Measurements from ENCODE around the gene SCGB3A1. TPM values are rescaled to one million over a fixed set of nuclear protein-coding genes. Genes with fewer than 3 reads are reported as not detected.

SCGB3A1 gene
- total and polyA plus RNA-seq, 2 of the 4 experiments (the other 2 are of a cell fraction), result not detected

DNA sequence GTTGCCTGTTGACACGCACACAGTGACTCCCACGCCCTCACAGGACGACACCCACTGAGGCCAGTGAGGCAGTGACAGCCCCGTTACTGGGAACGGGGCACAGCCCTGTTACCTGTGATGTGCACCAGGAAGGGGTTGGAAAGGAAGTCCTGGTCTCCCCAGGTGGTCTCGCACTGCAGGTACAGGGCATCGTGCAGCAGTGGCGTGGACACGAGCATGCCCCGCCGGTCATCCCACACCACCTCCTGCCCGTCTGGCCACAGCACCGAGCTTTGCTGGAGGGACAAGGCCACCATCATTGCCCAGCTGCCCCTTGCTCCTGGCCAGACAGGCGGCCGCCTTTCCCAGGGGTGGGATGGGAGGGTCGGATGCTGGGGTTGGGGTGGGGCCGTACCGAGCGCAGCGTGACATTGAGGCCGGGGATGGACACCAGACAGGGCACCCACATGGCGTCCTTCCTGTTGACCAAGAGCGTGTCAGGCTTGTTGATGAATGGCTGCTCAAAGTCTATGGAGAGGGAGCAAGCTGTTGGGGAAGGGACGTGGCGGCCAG lies 38.6 kb upstream of the SCGB3A1 start:
- H3K79me1 ChIP-seq (ENCODE audit: low read depth in 1 of 2, low read length in 2 of 2), result no peaks in the 10 kb centered on the region
- TF ChIP-seq MAZ (IDR thresholded peaks at IDR 0.05; ENCODE audit: borderline replicate concordance, low read depth, low read length) (no peak), RFX5 (IDR thresholded peaks at IDR 0.05; ENCODE audit: low read depth, low read length) (no peak), SMC3 (IDR thresholded peaks at IDR 0.05; ENCODE audit: low read depth, low read length) (no peak), FOS (IDR thresholded peaks at IDR 0.05; ENCODE audit: low read depth, low read length) (no peak), CEBPB (IDR thresholded peaks at IDR 0.05; ENCODE audit: low read depth, low read length) (no peak), POLR2A (IDR thresholded peaks at IDR 0.05; ENCODE audit: low read depth, low read length) (no peak), BHLHE40 (IDR thresholded peaks at IDR 0.05; ENCODE audit: low read depth, low read length) (no peak), MXI1 (IDR thresholded peaks at IDR 0.05; ENCODE audit: borderline replicate concordance, low read depth, low read length) (no peak), MAFK (IDR thresholded peaks at IDR 0.05; ENCODE audit: low read depth, low read length) (no peak), NFE2L2 (IDR thresholded peaks at IDR 0.05; ENCODE audit: low read depth, low read length) (no peak), RAD21 (IDR thresholded peaks at IDR 0.05; ENCODE audit: low read length) (no peak), CHD1 (IDR thresholded peaks at IDR 0.05; ENCODE audit: low read depth, low read length) (no peak), RCOR1 (IDR thresholded peaks at IDR 0.05; ENCODE audit: insufficient replicate concordance, low read length) (no peak)
- TF ChIP-seq, protein P1, sequence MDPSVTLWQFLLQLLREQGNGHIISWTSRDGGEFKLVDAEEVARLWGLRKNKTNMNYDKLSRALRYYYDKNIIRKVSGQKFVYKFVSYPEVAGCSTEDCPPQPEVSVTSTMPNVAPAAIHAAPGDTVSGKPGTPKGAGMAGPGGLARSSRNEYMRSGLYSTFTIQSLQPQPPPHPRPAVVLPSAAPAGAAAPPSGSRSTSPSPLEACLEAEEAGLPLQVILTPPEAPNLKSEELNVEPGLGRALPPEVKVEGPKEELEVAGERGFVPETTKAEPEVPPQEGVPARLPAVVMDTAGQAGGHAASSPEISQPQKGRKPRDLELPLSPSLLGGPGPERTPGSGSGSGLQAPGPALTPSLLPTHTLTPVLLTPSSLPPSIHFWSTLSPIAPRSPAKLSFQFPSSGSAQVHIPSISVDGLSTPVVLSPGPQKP (IDR thresholded peaks at IDR 0.05; ENCODE audit: borderline replicate concordance, low read depth, low read length), result no peak
- TF ChIP-seq, protein P2, sequence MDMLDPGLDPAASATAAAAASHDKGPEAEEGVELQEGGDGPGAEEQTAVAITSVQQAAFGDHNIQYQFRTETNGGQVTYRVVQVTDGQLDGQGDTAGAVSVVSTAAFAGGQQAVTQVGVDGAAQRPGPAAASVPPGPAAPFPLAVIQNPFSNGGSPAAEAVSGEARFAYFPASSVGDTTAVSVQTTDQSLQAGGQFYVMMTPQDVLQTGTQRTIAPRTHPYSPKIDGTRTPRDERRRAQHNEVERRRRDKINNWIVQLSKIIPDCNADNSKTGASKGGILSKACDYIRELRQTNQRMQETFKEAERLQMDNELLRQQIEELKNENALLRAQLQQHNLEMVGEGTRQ (IDR thresholded peaks at IDR 0.05; ENCODE audit: low read depth, low read length), result no peak
- TF ChIP-seq, protein P3, sequence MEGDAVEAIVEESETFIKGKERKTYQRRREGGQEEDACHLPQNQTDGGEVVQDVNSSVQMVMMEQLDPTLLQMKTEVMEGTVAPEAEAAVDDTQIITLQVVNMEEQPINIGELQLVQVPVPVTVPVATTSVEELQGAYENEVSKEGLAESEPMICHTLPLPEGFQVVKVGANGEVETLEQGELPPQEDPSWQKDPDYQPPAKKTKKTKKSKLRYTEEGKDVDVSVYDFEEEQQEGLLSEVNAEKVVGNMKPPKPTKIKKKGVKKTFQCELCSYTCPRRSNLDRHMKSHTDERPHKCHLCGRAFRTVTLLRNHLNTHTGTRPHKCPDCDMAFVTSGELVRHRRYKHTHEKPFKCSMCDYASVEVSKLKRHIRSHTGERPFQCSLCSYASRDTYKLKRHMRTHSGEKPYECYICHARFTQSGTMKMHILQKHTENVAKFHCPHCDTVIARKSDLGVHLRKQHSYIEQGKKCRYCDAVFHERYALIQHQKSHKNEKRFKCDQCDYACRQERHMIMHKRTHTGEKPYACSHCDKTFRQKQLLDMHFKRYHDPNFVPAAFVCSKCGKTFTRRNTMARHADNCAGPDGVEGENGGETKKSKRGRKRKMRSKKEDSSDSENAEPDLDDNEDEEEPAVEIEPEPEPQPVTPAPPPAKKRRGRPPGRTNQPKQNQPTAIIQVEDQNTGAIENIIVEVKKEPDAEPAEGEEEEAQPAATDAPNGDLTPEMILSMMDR (conservative IDR thresholded peaks at IDR 0.05; ENCODE audit: low read depth, low read length), result no peak
- no peak overlapping the region for H4K5ac ChIP-seq (ENCODE audit: low read depth, low read length)
- no peak overlapping the region for H3K4me3 ChIP-seq (ENCODE audit: insufficient read depth, low read depth, low read length)
- POLR2A ChIA-PET (ENCODE audit: unreplicated experiment), result no interaction called here
- no peak for DNase-seq
- no peaks in the 10 kb centered on the region; the same call in 1 of the 2 replicates for H4K20me1 ChIP-seq (ENCODE audit: insufficient read depth, low read length)
- no peak overlapping the region for H3K23ac ChIP-seq (ENCODE audit: low read depth, low read length)
- H3K4me1 ChIP-seq (ENCODE audit: control insufficient read depth, insufficient read depth, low read length), result no peaks in the 10 kb centered on the region
- no peak overlapping the region for H3K9ac ChIP-seq (ENCODE audit: low read depth, low read length)
- in situ Hi-C loops (cut with MboI; ENCODE audit: low sequenced_read_pairs), result no loop called here
- H3K27me3 ChIP-seq (ENCODE audit: control insufficient read depth, insufficient read depth, low read length), result peaks cover 2% of the 10 kb centered on the region; the same call in 1 of the 2 replicates
- H2AFZ ChIP-seq (replicated peaks; ENCODE audit: low read length, poor library complexity), result no peak overlapping the region
- no peak overlapping the region for H2BK5ac ChIP-seq (ENCODE audit: low read depth, low read length, poor library complexity, severe bottlenecking)
- no peak overlapping the region for H3K4me2 ChIP-seq (ENCODE audit: low read depth, low read length)
- intact Hi-C loops (cut with micrococcal nuclease), result no loop called here
- no peak for ATAC-seq (ENCODE audit: low read depth)
- WGBS, 2 experiments (ENCODE audit: extremely low coverage in 2 of 2, insufficient read length in 1 of 2), result 63% methylated on average over 3 of the region's 25 CpGs; no CpG with 5 or more reads in 1 of the 2 experiments
- H3K18ac ChIP-seq (ENCODE audit: low read depth, low read length), result no peak overlapping the region
- H3K4ac ChIP-seq (ENCODE audit: low read depth, low read length), result no peak overlapping the region
- no peak overlapping the region for H3K14ac ChIP-seq (replicated peaks; ENCODE audit: low read depth, low read length)
- H4K91ac ChIP-seq (ENCODE audit: insufficient read depth, low read depth, low read length), result no peak overlapping the region
- no peak overlapping the region for H2AK5ac ChIP-seq (ENCODE audit: low read depth, low read length)
- dilution Hi-C loops (cut with HindIII; ENCODE audit: low sequenced_read_pairs, unreplicated experiment), result no loop called here
- H3K9me3 ChIP-seq (ENCODE audit: control insufficient read depth, insufficient read depth, low read length), result no peaks in the 10 kb centered on the region
- H2AK9ac ChIP-seq (replicated peaks; ENCODE audit: low read depth, low read length, poor library complexity), result no peak overlapping the region
- no peak overlapping the region for H2BK20ac ChIP-seq (ENCODE audit: low read depth, low read length)
- H2BK15ac ChIP-seq (ENCODE audit: low read depth, low read length), result no peak overlapping the region
- H3K9me1 ChIP-seq (ENCODE audit: insufficient read depth, low read length), result no peaks in the 10 kb centered on the region
- H3K27ac ChIP-seq (ENCODE audit: insufficient read depth, low read length), result no peak overlapping the region
- H3K36me3 ChIP-seq (ENCODE audit: control insufficient read depth, insufficient read depth, low read length), result no peaks in the 10 kb centered on the region
- CTCF ChIA-PET, result no interaction called here
- no peak overlapping the region for H4K8ac ChIP-seq (ENCODE audit: low read depth in 2 of 2, low read length in 2 of 2)
- BruUV-seq (replicated peaks), result no TSS peak
- H2BK120ac ChIP-seq (ENCODE audit: low read depth, low read length), result no peak overlapping the region
- no peak overlapping the region for H3K56ac ChIP-seq (ENCODE audit: extremely low read depth, insufficient read depth, low read length)
